Left kidney (tissue), 2 donors: Measurements from ENCODE around the gene PDGFD. TPM values are rescaled to one million over a fixed set of nuclear protein-coding genes. Genes with fewer than 3 reads are reported as not detected.

ENCODE experiments used
- DNase-seq: peaks from one replicate; pipeline ENCODE4 v3.0.0-alpha.2; 2013
- polyA plus RNA-seq: library from polyadenylated mRNA; unstranded; fragments of 120-200 nt; gene quantifications from one replicate; pipeline ENCODE4 v1.2.1, GENCODE V29; 2013; ENCODE audit not compliant: insufficient read length

The PDGFD gene
- polyA plus RNA-seq, 1 donor: 23.4 TPM

DNA sequence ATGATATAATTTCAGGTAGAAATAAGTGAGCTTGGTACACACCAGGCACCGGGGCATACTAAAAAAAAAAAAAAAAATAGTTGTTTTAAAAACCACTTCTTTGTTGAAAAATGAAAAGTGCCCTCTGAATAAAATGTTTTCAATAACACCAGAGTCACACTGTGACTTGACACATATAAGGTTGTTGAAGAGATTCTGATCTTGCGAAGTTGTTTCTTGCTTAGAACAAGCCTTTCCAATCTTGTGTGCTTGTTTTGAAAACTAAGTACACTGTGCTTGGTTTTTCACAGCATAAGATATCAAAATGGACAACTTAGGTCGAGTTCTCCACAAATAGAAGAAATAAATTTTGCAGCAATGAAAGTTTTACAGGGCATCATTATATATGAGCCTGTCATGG, 17.0 kb downstream of the PDGFD start:
- no peak for DNase-seq

DNA sequence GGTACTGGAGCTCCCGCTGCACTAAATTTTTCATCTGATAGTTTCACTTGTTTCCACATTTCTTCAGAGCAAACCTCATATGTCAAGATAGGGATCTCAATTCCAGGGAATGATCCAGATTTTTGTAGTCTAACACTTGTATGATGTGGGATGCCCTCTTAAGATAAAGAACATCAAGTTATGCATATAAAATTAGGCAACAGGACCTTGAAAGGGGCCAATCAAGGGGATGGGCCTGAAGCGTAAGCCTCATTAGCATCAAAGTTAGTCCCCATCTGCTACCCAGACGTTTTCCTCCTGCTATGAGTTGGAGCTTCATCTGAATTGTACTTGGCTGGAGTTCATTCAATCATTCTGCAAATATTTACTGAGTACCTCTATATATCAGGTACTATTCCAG, 17.5 kb downstream of the PDGFD start:
- DNase-seq: no peak

DNA sequence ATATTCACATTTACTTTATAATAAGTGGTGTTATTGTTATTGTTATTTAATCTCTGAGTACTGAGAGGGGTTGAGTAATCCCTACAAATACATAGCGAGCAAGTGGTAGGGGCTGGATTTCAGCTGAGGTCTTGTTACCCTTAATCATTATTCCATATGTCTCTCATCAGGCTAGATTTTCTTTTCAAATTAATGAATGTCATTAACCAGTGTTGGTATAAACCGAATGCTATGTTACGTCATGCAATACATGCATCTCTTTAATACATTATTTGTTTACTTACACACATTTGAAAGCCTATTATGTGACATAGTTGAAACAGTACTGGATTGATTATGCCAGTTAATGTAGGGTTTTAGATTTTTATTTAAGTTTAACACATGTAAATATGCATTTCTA, 18.9 kb downstream of the PDGFD start:
- DNase-seq: no peak

DNA sequence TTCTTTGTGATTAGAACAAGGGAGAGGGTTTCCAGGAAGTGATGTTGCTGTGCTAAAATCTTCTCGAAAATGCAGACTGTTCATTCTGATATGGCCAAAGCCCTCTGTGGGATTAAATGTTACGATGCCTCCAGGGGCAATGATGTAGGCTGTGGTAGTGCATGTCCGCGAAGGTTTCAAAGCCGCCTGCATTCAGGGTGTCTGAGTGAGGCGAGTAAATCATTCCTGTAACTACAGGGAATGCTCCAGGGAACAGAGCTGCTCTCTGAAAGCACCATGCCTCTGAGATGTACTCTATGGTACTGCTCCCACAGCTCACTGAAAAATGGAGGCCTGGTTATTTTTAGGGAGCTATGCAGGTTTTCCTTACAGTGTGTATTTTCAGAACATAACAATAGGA, 21.2 kb downstream of the PDGFD start:
- DNase-seq: no peak

DNA sequence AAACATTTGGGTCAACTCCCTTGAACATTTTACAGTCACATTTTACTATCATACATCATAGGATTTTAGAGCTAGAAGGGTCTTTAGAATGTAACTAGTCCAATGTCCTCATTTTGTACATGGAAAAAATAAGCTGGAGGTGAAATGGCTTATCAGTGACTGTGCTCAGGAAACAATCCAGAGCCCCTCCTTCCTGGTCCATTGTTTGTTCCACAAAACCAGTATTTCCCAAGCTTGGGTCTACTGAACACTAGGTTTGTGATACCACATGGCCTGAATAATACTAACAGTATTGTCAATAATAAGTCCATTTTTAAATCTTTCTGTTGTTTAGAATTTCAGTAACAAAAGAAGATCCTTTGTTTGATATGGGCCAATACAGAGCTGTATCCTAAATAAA, 27.1 kb downstream of the PDGFD start:
- no peak for DNase-seq

DNA sequence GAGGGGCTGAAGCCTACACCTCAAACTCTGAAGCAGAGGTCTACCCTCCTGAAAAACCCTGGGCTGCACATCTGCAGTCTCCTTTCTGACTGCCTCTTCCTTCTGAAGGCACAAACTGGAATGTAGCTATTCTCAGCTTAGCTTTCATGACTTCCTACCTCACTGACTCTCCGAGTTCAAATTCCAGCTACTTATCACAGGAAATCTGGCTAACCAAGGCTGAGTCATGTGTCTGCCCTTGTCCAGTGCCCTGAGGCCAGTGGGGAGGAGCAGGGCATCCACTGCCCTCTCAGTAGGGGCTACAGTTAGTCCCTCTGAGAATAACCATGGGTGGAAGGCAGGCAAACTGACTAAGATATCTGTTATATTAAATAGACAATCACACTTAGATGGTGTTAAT, 29.2 kb downstream of the PDGFD start:
- no peak for DNase-seq

DNA sequence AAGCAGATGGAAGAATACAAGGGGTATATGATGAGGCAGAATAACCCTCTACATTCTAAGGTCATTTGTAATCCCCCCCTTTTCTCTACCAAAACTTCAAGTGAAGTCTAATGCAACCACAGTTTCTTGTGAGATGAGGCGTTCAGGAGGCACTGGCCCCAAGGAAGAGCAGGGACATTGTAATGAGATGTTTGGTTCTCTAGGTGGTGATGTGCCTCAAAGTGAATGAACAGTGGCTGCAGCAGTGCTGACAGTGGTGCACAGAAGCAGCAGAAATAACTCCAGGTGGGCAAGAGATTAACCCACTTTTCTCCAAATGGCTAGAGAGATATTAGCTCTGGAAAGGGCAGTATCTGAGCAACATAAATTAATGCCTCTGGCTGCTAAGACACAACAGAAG, 33.8 kb downstream of the PDGFD start:
- no peak for DNase-seq

DNA sequence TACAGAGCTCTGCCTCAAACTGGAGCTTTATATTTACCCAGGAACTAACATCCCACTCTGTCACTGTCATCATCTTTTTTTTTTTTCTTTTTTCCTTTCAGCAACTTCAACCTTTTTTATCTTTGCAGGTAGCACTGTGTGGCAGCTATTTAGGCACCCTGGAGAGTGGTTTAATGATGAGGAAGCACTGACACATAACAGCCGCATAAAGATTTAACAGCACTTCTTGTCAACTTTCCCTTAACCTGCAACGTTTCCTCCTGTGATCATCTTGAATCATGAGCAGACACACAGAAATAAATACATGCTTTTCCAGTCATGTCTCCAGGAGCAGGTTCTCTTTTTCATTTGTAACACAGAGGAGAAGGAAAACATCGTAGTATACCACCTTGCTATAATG, 34.8 kb downstream of the PDGFD start:
- no peak for DNase-seq

DNA sequence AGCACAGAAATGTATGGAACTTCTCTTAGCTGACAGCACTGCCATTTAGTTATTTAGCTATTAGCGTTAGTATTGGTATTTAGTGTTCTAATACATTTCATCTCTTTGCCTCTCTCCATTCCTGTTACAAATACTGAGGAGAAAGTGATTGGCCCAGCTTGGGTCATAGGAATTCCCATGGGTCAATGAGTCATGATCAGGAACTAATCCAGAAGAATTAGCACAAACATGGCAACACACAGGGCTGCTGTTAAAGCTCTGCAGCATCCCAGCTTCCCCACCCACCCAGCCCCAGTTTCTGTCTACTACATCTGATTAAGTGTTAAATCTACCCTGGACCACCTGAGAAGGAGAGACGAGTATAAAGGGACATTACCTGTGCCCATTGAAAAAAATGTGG, 36.1 kb downstream of the PDGFD start:
- DNase-seq: no peak

DNA sequence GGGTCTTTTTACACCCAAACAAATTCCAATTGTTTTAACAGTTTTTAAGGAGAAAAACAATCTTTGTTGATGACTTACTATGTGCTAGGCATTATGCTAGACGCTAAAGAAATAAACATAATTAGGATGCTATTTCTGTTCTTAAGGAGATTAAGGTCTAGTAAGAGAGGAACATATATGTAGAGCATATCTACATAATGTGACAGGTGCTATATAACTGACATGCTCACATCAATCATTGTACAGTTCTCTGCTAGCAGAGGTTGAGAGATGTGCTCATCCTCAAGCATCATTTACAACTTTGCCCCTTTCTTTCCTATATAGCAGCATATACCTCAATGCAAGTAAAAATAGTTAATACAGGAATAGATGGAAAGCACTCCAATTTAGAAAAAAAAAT, 37.5 kb downstream of the PDGFD start:
- DNase-seq: no peak

DNA sequence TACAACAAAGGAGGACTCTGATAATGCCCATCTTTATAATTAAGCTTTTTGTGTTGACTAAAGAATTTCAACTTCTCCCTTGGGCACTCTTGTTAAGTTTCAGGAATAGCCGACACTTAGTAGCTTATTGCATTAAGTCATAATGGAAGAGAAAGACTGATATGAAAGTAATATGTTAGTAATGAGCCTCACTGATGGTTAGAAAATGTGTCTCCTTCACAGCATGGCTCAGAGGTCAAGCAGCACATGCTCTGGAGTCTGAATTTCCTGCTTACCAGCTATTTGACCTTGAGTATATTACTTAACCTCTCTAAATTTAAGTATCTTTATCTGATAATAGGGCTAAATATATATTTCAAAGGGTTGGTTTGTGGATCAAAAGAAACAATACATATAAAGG, 39.0 kb downstream of the PDGFD start:
- no peak for DNase-seq

DNA sequence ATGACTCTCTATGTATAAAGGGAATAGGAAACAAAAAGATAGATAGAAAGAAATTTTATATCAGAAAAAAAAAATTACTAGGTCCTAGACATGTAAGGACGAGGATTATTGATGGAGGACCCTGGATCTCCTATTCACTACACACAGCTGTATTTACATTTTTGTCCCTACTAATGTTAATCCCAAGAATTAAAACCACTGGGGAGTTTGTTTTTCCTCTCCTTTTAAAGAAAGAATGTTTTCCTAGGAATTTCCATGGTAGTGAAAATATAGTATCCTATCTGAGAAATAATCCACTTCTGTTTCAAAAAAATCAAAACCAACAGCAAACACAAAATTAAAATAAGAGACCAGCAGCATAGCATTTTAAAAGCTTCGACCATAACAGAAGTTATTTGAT, 41.1 kb downstream of the PDGFD start:
- no peak for DNase-seq

DNA sequence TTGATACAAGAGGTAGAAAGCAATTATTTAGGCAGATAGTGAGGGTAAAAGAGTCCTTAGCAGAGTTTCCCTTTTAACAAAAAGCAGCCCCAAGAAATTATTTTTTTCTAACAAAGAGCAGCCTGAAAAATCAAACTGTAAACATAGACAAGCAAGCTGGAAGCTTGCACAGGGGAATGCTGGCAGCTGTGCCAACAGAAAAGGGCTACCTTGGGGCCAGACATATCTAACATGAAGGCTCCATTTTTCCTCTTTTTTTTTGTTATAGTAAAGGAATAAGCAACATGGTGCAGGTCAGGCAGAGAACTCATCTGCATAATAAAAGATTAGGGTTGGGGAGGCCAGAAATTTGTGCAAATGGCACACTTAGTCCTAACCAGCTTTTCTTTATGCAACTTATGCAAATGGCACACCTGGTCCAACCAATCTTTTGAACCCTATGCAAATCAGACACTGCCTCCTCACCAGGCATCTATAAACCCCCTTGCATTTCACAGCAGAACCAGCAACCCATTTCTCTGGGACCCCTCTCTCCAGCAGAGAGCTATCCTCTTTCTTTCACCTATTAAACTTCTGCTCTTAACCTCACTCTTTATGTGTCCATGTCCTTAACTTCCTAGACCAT, 41.8 kb downstream of the PDGFD start:
- DNase-seq: no peak

DNA sequence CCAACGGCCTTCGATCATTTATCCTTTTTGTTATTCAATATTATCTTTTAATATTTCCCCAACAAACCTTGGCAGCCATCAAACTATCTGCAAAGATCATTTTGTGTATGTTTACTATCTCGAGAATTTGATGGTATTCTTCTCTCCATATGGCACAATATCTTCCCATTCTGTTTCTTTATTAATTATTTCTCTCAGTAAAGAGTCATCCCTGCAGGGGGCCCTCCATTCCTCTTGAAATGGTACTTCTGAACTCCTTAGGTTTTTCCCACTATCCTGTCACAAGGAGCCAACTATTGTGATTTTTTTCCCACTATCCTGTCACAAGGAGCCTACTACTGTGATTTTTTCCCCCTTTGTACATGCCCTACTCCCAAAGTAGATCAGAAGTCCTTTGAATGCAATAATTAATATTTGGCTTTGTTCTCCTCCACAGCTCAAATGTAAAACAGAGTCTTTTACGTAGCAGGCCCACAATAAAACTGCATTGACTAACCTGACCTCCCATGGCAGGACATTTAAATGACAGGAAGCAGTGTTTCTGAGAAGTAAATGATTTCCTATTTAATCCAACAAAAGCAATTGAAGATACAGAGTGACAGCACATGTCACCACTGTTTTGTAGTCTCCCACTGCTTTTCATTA, 43.3 kb downstream of the PDGFD start:
- DNase-seq: no peak

DNA sequence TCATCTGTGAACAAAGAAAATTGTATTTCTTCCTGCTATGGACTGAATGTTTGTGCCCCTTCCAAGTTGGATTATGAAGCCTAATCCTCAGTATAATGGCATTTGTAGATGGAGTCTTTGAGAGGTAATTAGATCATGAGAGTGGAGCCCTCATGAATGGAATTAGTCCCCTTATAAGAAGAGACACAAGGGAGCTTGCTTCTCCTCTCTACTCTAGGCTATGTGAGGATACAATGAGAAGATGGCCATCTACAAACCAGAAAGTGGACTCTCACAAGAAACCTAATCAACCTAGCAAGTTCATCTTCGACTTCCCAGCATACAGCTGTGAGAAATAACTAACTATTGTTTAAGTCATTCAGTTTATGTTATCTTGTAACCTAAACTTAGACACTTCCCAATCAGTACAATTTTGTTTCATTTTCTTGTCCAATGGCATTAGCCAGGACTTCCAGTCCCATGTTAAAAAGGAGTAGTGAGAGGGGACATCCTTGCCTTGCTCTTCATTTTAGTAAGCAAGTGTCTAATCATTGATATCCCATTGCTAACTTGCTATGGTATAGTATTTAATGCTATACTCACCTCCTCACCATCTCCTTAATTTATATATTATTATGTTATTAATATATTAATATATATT, 45.7 kb downstream of the PDGFD start:
- DNase-seq: no peak

DNA sequence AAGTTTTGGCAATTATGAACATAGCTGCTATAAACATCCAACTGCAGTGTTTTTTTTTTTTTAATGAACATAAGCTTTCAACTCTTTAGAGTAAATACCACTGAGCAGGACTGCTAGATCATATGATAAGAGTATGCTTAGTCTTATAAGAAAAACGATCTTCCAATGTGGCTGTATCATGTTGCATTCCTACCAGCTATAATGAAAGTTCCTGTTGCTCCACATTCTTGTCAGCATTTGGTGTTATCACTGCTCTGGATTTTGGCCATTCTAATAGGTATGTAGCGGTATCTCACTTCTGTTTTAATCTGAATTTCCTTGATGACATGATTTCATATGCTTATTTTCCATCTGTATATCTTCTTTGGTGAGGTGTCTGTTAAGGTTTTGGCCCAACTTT, 50.4 kb downstream of the PDGFD start:
- DNase-seq: no peak

DNA sequence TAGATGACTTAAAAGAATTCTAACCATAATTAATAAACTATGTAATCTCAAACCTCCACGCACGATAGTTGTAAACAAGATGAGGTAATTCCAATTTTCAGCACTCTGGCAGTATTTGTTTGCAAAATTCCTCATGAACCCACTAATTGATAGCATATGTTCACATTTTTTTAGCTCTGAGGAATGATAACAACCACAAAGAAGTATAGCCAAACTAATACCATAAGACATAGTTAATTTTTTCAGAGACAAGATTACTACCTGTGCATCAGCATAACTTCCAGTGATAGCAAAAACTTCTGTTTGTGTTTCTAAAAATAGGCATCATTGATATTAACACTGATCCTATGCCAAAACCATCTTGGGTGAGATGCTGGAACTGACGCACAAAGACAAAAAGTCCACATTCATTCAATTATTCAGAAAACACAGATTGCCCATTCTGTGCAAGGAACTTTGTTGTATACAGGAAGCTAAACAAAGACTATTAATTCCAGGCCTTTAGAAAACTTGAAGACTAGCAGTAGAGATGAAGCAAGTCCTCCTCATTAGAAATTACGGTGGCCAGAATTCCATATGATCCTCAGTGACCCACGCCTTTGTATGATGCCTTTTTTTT, 57.7 kb downstream of the PDGFD start:
- DNase-seq: no peak

DNA sequence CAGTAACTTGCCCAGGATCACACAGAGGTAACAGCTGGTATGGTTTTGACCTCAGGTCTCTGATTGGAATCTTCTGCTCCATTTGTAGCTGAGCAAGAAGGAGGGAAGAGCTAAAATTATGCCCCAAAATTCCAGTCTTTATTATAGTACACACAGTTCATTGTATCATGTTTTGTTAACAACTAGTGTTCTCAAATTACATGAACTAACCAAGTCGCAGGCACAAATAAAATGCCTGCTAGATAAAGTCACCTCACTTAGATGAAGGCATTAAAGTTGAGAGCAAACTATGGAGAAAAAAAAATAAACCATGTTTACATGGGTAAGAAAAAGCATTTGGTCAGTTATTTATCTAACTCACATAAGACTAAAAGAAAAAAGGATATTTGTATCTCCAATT, 58.8 kb downstream of the PDGFD start:
- no peak for DNase-seq

DNA sequence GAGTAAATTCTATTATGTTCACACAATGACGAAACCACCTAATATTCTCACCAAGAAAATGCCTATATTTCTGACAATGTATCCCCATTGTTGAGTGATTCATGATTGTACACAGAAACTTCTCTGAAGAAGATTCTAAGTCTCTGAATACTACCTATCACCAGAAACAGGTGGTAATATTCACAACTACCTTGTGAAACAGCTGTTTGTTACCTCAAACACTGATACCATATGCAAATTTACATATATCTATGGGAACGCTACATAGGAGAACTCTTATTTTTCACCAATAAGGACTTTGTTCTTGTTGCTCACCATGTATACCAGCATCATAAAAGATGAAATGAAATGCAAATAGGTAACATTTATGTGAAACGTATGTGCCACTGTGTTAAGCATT, 59.3 kb downstream of the PDGFD start:
- DNase-seq: no peak

DNA sequence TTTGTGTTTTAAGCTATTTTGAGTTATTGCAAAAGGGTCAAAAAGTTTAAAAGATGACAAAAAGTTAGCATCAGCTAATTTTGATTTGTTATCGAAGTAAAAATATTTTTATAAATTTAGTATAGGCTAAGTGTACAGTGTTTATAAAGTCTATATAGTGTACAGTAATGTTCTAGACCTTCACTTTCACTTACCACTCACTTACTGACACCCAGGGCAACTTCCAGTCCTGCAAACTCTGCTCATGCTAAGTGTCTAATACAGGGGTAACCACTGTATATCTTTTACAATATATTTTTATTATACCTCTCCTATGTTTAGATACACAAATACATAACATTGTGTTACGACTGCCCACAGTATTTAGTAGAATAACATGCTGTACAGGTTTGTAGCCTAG, 59.7 kb downstream of the PDGFD start:
- DNase-seq: no peak

DNA sequence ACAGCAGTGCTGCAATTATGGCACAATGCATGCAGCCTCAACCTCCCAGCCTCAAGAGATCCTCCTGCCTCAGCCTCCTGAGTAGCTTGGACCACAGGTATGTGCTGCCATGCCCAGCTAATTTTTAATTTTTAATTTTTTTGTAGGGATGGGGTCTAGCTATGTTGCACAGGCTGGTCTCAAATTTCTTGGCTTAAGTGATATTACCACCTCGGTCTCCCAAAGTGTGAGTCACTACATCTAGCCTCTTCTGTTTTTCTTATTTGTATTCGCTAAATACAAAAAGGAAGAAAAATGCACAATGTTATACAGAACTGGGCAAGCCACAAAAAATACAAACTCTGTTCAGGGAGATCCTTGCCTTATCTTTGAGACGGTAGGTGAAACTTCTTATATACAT, 65.4 kb downstream of the PDGFD start:
- DNase-seq: no peak

DNA sequence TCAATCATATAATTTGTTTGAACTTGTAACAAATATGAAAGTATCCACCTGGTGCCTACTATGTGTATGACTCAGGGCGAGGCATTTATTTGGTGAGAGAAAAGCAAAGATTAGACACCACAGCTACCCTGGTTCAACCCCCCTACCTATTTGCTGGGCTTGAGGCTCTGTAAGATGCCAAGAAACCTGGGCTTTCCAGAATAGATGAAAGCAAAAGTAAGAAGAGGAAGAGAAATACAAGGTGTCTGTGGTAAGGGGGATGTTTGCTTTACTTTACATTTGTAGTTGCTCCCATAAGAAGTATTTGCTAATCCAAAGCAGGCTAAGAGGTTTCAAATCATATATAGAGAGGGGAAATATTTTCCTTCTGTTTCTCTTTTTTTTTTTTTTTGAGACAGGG, 65.8 kb downstream of the PDGFD start:
- no peak for DNase-seq

DNA sequence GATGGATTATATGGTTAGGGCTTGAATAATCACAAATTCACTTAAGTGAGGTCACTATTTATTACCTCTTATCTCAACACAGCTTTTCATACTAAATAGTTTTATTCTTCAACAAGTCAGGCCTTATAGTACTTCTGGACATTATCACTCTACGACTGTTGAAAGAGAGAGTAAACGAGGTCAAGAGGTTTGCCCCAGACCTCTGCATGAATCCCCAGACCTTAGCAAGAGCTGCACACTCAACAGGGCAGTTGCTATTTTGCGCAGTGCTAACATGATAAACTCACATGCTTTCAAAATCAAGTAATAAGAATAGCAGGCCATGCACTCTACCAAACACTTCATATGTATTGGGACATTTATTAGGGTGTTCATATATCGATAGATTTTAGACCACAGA, 67.0 kb downstream of the PDGFD start:
- no peak for DNase-seq

DNA sequence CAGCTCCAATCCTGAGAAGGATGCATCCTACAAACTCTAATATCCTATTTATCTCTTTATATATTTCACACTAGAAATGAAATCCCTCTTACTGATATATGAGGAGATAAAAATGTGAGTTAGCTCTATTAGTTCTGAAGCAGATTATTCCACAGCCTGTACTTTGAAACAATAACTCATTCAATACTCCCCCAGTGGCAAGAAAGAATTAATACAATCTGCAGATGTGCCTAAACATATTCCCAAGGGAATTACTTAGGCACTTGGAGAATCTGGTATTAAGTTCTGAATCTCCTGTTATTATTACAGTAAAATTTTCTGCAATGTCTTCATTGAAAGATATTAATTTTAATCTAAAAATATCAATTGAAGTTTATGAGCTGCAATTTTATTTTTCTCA, 68.2 kb downstream of the PDGFD start:
- no peak for DNase-seq
